Adrenal gland (tissue), 5 donors: ENCODE results near the gene CALML4.

Source experiments
- POLR2A ChIP-seq, 2 donors: fragments of 450-650 bp; IDR thresholded peaks; one replicate each; pipeline ENCODE4 v1.6.1; 2017; ENCODE audit warnings: antibody characterized with exemption in 2 of 2, mild to moderate bottlenecking in 2 of 2, moderate library complexity in 1 of 2
- TF ChIP-seq, protein P1 (sequence below), 6 experiments: fragments of 450-650 bp in 4 of 6; fragments of 200-600 bp in 2 of 6; sonication (generic) in 1 of 6; IDR thresholded peaks; 1 replicate in 5 of 6; 2 replicates in 1 of 6; pipeline versions ENCODE4 v1.5.1 to v1.8.0; 2016 to 2021; ENCODE audit warnings: antibody characterized with exemption in 6 of 6, mild to moderate bottlenecking in 2 of 6, moderate library complexity in 1 of 6
- donor health status: DM: no; HTN: no; CAD: no.

DNA sequence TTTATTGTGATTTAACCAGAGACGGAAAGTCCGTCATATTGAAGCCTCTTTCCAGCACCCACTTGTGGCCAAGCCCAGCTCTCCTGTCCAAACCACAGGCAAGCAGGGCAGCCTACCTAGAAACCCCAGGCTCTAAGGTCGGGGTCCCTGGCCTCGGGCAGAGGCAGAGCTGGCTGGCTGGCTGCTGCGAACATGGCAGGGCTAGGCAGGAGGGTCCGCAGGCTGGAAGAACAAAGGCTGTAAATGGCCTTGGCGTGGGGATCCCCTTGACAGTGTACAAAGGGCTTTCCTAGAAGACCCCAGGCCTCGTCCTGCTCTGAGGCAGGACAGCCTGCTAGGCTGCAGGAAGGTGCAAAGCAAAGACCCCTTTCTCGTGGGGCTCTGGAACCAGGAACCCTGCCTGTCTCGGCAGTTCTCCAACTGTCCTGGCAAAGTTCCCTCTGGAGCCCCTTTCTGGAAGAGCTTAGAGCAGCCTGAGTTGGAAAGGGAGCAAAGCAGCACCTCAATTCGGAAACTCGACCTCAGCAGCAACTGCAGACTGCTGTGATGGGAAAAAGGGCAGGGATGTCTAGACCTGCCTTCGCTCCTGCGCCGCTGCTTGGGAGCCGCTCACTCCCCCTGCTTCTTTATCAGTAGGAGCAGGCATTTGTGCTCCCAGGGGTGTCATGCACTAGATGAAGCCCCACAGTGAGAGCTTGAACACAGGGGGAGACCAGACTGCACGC, 8.5 kb downstream of the CALML4 start:
- TF ChIP-seq, protein P1, sequence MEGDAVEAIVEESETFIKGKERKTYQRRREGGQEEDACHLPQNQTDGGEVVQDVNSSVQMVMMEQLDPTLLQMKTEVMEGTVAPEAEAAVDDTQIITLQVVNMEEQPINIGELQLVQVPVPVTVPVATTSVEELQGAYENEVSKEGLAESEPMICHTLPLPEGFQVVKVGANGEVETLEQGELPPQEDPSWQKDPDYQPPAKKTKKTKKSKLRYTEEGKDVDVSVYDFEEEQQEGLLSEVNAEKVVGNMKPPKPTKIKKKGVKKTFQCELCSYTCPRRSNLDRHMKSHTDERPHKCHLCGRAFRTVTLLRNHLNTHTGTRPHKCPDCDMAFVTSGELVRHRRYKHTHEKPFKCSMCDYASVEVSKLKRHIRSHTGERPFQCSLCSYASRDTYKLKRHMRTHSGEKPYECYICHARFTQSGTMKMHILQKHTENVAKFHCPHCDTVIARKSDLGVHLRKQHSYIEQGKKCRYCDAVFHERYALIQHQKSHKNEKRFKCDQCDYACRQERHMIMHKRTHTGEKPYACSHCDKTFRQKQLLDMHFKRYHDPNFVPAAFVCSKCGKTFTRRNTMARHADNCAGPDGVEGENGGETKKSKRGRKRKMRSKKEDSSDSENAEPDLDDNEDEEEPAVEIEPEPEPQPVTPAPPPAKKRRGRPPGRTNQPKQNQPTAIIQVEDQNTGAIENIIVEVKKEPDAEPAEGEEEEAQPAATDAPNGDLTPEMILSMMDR (IDR thresholded peaks at IDR 0.05), result no peak
- no peak for TF ChIP-seq POLR2A (IDR thresholded peaks at IDR 0.05)
